ENCODE data around the gene PABPC1L. TPM values are rescaled to one million over a fixed set of nuclear protein-coding genes. Genes with fewer than 3 reads are reported as not detected.

PABPC1L gene
- total RNA-seq, 4 donors from 2014 or later: 12.0 to 112 (median 31.6) TPM

DNA sequence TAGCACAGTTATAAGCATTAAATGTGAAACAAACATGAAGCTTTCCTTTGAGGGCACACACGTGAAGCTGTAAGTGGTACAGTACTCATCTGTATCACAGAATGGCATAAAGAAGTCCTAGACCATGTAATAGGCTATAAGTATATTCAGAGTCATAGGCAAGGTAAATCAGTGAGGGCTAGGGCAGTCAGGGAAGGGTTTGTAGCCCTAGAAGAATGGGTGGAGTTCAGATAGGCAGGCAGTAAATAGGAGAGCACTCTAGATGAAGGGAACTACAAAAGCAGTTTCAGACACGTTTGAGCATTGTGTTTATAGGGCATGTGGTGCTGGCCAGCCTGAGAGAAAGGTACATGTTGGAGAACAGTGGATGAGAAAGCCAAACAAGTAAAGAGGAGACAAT, 14.9 kb upstream of the PABPC1L start:
- Histone ChIP-seq H3K4me3 (no peak overlapping the region), H3K4me1 (peaks cover 33 to 82% (median 53%) of the 10 kb centered on the region in 4 donors), H3K27ac (no peak overlapping the region), H3K36me3 (no peaks in the 10 kb centered on the region), H3K9me3 (no peaks in the 10 kb centered on the region), H3K27me3 (no peaks in the 10 kb centered on the region)
- TF ChIP-seq POLR2A (IDR thresholded peaks at IDR 0.05) (no peak), POLR2AphosphoS5 (IDR thresholded peaks at IDR 0.05) (no peak), EP300 (IDR thresholded peaks at IDR 0.05; ENCODE audit: low read depth) (no peak)
- TF ChIP-seq, protein P1, sequence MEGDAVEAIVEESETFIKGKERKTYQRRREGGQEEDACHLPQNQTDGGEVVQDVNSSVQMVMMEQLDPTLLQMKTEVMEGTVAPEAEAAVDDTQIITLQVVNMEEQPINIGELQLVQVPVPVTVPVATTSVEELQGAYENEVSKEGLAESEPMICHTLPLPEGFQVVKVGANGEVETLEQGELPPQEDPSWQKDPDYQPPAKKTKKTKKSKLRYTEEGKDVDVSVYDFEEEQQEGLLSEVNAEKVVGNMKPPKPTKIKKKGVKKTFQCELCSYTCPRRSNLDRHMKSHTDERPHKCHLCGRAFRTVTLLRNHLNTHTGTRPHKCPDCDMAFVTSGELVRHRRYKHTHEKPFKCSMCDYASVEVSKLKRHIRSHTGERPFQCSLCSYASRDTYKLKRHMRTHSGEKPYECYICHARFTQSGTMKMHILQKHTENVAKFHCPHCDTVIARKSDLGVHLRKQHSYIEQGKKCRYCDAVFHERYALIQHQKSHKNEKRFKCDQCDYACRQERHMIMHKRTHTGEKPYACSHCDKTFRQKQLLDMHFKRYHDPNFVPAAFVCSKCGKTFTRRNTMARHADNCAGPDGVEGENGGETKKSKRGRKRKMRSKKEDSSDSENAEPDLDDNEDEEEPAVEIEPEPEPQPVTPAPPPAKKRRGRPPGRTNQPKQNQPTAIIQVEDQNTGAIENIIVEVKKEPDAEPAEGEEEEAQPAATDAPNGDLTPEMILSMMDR (IDR thresholded peaks at IDR 0.05): no peak
- intact Hi-C loops (cut with DNase I; ENCODE audit: low total_unique reads): no loop called here
- in situ Hi-C loops (cut with MboI; ENCODE audit: low pct_ligation_motif_present in 1 of 4, low pct_unique_long_range_greater_than_20kb in 1 of 4, low sequenced_read_pairs in 3 of 4): no loop called here
- DNase-seq: no peak
- WGBS, 2 donors (ENCODE audit: low coverage in 1 of 2): 25 to 40% methylated on average over 1 to 2 of the region's 2 CpGs

DNA sequence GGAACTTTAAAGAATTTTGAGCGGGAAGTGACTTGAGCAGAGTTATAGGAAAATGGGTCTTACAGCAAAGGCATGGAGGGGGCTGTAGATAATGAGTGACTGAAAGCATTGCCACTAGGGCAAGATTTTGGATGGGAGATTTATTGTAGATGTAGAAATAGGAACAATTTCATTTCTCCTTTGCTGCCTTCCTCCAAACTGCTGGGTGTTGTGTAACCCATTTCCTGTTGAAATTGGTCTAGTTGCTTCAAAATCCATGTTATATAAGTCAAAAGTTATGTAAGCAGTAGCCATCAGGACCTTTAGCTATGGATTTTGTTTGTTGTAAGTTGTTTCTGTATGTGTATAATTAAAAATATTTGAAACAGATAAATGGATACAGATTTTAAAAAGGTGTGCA, 13.3 kb upstream of the PABPC1L start:
- peak overlapping the region in 2 of 4 donors; percentile 5 for H3K27ac ChIP-seq
- no peak overlapping the region for H3K4me3 ChIP-seq
- no peaks in the 10 kb centered on the region for H3K36me3 ChIP-seq
- no peaks in the 10 kb centered on the region for H3K9me3 ChIP-seq
- in situ Hi-C loops (cut with MboI; ENCODE audit: low pct_ligation_motif_present in 1 of 4, low pct_unique_long_range_greater_than_20kb in 1 of 4, low sequenced_read_pairs in 3 of 4): no loop called here
- DNase-seq: no peak
- H3K4me1 ChIP-seq: peaks cover 22 to 80% (median 39%) of the 10 kb centered on the region in 4 donors
- intact Hi-C loops (cut with DNase I; ENCODE audit: low total_unique reads): no loop called here
- TF ChIP-seq, protein P1 (IDR thresholded peaks at IDR 0.05): no peak
- no peak for TF ChIP-seq POLR2AphosphoS5 (IDR thresholded peaks at IDR 0.05)
- TF ChIP-seq EP300 (IDR thresholded peaks at IDR 0.05; ENCODE audit: low read depth): no peak
- no peak for TF ChIP-seq POLR2A (IDR thresholded peaks at IDR 0.05)
- H3K27me3 ChIP-seq: no peaks in the 10 kb centered on the region
- 93 to 100% methylated on average over 1 of the region's 1 CpG for WGBS, 2 donors (ENCODE audit: low coverage in 1 of 2)

DNA sequence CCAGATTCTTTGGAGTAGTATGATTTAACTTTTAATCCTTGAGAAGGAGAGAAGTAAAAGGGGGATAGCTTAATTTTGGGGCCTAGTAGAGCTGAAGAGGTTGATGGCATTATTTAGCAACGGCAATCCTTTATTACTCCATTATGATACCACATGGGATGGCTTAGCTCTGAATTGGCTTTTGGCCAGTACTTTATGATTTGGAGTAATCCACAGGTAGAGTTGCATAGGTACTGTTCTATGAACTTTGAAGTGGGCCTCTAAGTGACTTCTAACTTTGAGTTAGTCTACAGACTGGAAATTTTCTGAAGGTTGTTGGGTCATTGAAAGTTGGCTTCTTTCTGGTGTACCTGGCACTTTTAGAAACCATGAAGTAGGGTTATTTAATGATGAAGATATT, 12.7 kb upstream of the PABPC1L start:
- H3K27ac ChIP-seq: peak overlapping the region in 2 of 4 donors; percentile 5

DNA sequence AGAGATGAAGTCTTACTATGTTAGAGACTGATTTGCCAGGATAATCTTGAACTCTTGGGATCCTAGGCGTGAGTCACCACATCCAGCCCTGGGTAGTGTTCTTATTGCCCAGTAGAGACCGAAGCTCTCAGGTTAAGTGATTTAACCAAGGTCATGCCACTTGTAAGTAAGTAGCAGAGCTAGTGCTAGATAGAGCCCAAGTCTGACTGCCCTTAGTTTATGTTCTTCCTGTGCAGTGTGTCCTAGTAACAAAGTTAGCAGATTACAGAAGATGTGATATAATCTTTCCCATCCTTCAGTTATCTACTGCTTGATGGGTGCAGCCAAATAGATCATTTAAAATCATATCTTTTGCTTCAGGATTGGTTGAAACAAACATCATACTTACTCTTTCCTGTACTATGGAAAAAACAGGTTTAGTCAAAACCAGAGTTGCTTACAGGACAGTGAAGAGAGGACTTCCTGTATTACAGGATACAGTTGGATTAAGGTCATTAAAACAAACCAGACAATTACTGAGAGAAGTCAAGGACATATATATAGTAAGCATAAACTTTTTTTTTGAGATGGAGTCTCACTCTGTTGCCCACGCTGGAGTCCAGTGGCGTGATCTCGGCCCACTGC, 9.5 kb upstream of the PABPC1L start:
- WGBS, 2 donors (ENCODE audit: low coverage in 1 of 2): 83 to 88% methylated on average over 5 of the region's 5 CpGs
- Histone ChIP-seq H3K36me3 (peaks cover 0 to 34% (median 16%) of the 10 kb centered on the region in 4 donors), H3K4me1 (peaks cover 10 to 52% (median 21%) of the 10 kb centered on the region in 4 donors), H3K9me3 (no peaks in the 10 kb centered on the region), H3K27ac (no peak overlapping the region), H3K27me3 (no peaks in the 10 kb centered on the region), H3K4me3 (no peak overlapping the region)
- in situ Hi-C loops (cut with MboI; ENCODE audit: low pct_ligation_motif_present in 1 of 4, low pct_unique_long_range_greater_than_20kb in 1 of 4, low sequenced_read_pairs in 3 of 4): no loop called here
- intact Hi-C loops (cut with DNase I; ENCODE audit: low total_unique reads): no loop called here
- DNase-seq: no peak
- no peak for TF ChIP-seq EP300 (IDR thresholded peaks at IDR 0.05; ENCODE audit: low read depth)
- TF ChIP-seq, protein P1 (IDR thresholded peaks at IDR 0.05): no peak
- TF ChIP-seq POLR2AphosphoS5 (IDR thresholded peaks at IDR 0.05): no peak
- TF ChIP-seq POLR2A (IDR thresholded peaks at IDR 0.05): no peak

More for the DNA sequence above, 12.7 kb upstream of the PABPC1L start:
- Histone ChIP-seq H3K9me3 (no peaks in the 10 kb centered on the region), H3K27me3 (no peaks in the 10 kb centered on the region), H3K4me1 (peaks cover 20 to 74% (median 36%) of the 10 kb centered on the region in 4 donors), H3K4me3 (no peak overlapping the region), H3K36me3 (peaks cover 0 to 2% (median under 1%) of the 10 kb centered on the region in 4 donors)
- WGBS, 2 donors (ENCODE audit: low coverage in 1 of 2): 38 to 53% methylated on average over 1 of the region's 1 CpG
- intact Hi-C loops (cut with DNase I; ENCODE audit: low total_unique reads) (no loop called here), in situ Hi-C loops (cut with MboI; ENCODE audit: low pct_ligation_motif_present in 1 of 4, low pct_unique_long_range_greater_than_20kb in 1 of 4, low sequenced_read_pairs in 3 of 4) (no loop called here)
- TF ChIP-seq EP300 (IDR thresholded peaks at IDR 0.05; ENCODE audit: low read depth): no peak
- no peak for TF ChIP-seq POLR2AphosphoS5 (IDR thresholded peaks at IDR 0.05)
- TF ChIP-seq POLR2A (IDR thresholded peaks at IDR 0.05): no peak
- TF ChIP-seq, protein P1 (IDR thresholded peaks at IDR 0.05): no peak
- DNase-seq: no peak

All from transverse colon (tissue), 4 donors.